ENCODE data around the gene TMEM266.

TMEM266 gene

DNA sequence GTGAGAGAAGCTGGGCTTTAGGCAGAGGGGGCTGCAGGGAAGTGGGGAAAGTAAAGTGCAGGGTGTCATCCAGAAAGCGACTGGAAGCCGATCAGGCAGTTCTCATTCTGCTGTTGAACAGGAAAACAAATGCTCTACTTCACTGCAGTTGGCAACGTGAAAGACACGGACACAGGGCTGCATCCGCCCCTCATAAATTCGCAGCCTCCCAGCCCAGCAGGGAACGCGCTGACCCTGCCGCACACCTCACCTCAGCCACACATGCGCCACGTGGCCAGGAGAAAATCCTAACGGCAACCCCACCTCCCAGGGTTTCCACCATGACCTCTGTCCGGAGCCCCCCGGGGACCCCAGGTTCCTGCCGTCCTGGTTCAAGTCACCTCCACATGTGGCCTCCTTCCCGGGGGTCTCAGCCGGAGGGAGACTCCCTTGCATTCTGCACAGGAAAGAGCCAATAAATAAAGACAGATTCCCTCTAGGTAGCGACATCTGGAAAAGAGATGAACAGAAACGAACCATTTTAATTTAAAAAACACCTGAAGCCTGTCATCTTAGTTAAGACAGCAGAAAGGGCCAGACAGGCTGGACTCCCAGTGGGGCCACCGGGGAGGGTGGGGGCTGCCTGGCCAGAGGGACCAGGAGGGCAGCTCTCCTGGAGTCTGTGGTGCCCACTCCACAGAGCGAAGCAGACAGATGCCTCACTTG lies 118.7 kb downstream of the TMEM266 start:
- no peak for ATAC-seq
- no peak for TF ChIP-seq ZNF565 (CRISPR knock-in tag; conservative IDR thresholded peaks at IDR 0.05; ENCODE audit: low read depth)
- no peak for TF ChIP-seq PPARA (CRISPR knock-in tag; IDR thresholded peaks at IDR 0.05; ENCODE audit: borderline replicate concordance)
- no peak for TF ChIP-seq TCF4 (CRISPR knock-in tag; IDR thresholded peaks at IDR 0.05; ENCODE audit: borderline replicate concordance)
- no peak for TF ChIP-seq ZNF70 (CRISPR knock-in tag; IDR thresholded peaks at IDR 0.05)
- no peak for TF ChIP-seq ZFP30 (CRISPR knock-in tag; IDR thresholded peaks at IDR 0.05)
- TF ChIP-seq, protein P1, sequence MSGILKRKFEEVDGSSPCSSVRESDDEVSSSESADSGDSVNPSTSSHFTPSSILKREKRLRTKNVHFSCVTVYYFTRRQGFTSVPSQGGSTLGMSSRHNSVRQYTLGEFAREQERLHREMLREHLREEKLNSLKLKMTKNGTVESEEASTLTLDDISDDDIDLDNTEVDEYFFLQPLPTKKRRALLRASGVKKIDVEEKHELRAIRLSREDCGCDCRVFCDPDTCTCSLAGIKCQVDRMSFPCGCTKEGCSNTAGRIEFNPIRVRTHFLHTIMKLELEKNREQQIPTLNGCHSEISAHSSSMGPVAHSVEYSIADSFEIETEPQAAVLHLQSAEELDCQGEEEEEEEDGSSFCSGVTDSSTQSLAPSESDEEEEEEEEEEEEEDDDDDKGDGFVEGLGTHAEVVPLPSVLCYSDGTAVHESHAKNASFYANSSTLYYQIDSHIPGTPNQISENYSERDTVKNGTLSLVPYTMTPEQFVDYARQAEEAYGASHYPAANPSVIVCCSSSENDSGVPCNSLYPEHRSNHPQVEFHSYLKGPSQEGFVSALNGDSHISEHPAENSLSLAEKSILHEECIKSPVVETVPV (CRISPR knock-in tag; IDR thresholded peaks at IDR 0.05): no peak
- no peak for TF ChIP-seq ZFP3 (CRISPR knock-in tag; IDR thresholded peaks at IDR 0.05)
- no peak for TF ChIP-seq ZNF8 (CRISPR knock-in tag; IDR thresholded peaks at IDR 0.05)
- TF ChIP-seq, protein P2, sequence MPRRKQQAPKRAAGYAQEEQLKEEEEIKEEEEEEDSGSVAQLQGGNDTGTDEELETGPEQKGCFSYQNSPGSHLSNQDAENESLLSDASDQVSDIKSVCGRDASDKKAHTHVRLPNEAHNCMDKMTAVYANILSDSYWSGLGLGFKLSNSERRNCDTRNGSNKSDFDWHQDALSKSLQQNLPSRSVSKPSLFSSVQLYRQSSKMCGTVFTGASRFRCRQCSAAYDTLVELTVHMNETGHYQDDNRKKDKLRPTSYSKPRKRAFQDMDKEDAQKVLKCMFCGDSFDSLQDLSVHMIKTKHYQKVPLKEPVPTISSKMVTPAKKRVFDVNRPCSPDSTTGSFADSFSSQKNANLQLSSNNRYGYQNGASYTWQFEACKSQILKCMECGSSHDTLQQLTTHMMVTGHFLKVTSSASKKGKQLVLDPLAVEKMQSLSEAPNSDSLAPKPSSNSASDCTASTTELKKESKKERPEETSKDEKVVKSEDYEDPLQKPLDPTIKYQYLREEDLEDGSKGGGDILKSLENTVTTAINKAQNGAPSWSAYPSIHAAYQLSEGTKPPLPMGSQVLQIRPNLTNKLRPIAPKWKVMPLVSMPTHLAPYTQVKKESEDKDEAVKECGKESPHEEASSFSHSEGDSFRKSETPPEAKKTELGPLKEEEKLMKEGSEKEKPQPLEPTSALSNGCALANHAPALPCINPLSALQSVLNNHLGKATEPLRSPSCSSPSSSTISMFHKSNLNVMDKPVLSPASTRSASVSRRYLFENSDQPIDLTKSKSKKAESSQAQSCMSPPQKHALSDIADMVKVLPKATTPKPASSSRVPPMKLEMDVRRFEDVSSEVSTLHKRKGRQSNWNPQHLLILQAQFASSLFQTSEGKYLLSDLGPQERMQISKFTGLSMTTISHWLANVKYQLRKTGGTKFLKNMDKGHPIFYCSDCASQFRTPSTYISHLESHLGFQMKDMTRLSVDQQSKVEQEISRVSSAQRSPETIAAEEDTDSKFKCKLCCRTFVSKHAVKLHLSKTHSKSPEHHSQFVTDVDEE (CRISPR knock-in tag; IDR thresholded peaks at IDR 0.05): no peak

DNA sequence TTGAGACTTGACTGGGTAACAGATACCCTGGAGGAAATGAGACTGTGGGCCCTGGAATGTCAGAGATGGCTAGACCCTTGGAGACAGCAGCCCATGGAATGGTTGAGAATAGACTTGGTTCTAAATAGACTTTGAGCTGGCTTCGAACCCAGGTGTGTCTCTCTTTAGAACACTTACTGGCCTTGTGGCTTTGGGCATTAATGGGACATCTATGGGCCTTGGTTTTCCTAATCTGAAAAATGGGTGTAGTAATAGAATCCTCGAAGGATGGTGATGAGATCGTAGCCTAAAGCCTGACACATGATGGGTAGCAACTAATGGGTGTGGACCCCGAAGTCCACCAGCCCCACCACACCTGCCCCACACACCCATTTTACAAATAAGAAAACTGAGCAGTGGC lies 119.2 kb downstream of the TMEM266 start:
- ATAC-seq: no peak
- TF ChIP-seq TCF4 (CRISPR knock-in tag; IDR thresholded peaks at IDR 0.05; ENCODE audit: borderline replicate concordance): no peak
- TF ChIP-seq, protein P1 (CRISPR knock-in tag; IDR thresholded peaks at IDR 0.05): no peak
- no peak for TF ChIP-seq TOX (CRISPR knock-in tag; IDR thresholded peaks at IDR 0.05; ENCODE audit: borderline replicate concordance)
- TF ChIP-seq PPARA (CRISPR knock-in tag; IDR thresholded peaks at IDR 0.05; ENCODE audit: borderline replicate concordance): no peak
- TF ChIP-seq, protein P3, sequence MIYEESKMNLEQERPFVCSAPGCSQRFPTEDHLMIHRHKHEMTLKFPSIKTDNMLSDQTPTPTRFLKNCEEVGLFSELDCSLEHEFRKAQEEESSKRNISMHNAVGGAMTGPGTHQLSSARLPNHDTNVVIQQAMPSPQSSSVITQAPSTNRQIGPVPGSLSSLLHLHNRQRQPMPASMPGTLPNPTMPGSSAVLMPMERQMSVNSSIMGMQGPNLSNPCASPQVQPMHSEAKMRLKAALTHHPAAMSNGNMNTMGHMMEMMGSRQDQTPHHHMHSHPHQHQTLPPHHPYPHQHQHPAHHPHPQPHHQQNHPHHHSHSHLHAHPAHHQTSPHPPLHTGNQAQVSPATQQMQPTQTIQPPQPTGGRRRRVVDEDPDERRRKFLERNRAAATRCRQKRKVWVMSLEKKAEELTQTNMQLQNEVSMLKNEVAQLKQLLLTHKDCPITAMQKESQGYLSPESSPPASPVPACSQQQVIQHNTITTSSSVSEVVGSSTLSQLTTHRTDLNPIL (CRISPR knock-in tag; IDR thresholded peaks at IDR 0.05; ENCODE audit: low read depth): no peak
- TF ChIP-seq BACH2 (CRISPR knock-in tag; IDR thresholded peaks at IDR 0.05; ENCODE audit: borderline replicate concordance): no peak
- TF ChIP-seq ZNF565 (CRISPR knock-in tag; conservative IDR thresholded peaks at IDR 0.05; ENCODE audit: low read depth): no peak
- no peak for TF ChIP-seq ISL1 (CRISPR knock-in tag; IDR thresholded peaks at IDR 0.05)
- no peak for TF ChIP-seq OSR1 (CRISPR knock-in tag; IDR thresholded peaks at IDR 0.05)
- no peak for TF ChIP-seq RARB (CRISPR knock-in tag; IDR thresholded peaks at IDR 0.05)
- TF ChIP-seq, protein P4, sequence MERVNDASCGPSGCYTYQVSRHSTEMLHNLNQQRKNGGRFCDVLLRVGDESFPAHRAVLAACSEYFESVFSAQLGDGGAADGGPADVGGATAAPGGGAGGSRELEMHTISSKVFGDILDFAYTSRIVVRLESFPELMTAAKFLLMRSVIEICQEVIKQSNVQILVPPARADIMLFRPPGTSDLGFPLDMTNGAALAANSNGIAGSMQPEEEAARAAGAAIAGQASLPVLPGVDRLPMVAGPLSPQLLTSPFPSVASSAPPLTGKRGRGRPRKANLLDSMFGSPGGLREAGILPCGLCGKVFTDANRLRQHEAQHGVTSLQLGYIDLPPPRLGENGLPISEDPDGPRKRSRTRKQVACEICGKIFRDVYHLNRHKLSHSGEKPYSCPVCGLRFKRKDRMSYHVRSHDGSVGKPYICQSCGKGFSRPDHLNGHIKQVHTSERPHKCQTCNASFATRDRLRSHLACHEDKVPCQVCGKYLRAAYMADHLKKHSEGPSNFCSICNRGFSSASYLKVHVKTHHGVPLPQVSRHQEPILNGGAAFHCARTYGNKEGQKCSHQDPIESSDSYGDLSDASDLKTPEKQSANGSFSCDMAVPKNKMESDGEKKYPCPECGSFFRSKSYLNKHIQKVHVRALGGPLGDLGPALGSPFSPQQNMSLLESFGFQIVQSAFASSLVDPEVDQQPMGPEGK (CRISPR knock-in tag; IDR thresholded peaks at IDR 0.05; ENCODE audit: borderline replicate concordance): no peak
- no peak for TF ChIP-seq GLIS3 (CRISPR knock-in tag; IDR thresholded peaks at IDR 0.05)
- no peak for TF ChIP-seq ZFP30 (CRISPR knock-in tag; IDR thresholded peaks at IDR 0.05)
- TF ChIP-seq, protein P2 (CRISPR knock-in tag; IDR thresholded peaks at IDR 0.05): no peak
- TF ChIP-seq ZNF70 (CRISPR knock-in tag; IDR thresholded peaks at IDR 0.05): no peak
